ENCODE measurements around the gene RRAS.
"Not testable (repeated sequence)": the region's sequence is repeated elsewhere in the genome, so short reads cannot be mapped to it uniquely, and the experiment has no call there.

Gene RRAS

DNA sequence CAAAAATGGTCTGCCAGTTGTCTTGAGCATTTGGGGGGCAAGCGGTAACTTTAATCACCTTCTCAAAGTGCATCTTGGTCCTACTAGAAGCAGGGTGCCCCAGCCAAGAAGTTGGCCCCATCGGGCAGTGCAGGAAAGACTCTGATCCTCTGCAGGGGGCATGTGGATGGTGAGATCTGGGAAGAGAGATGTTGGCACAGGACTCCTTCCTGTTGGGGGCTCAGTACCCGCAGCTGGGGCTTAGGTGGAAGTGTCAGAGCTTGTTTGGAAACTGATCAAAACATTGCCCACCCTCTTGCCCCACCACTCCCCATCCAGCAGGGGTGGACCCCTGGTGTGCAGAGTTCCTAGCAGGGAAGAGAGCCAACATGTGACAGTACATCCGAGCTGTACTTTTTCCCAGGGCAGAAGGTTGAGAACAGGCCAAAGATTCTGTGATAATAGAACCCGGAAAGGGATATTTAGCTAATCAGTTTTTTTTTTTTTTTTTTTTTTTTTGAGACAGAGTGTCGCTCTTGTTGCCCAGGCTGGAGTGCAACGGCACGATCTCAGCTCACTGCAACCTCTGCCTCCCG, 8.8 kb downstream of the RRAS start:
- DNase-seq (ENCODE audit: low read depth in 2 of 2), result no peak

DNA sequence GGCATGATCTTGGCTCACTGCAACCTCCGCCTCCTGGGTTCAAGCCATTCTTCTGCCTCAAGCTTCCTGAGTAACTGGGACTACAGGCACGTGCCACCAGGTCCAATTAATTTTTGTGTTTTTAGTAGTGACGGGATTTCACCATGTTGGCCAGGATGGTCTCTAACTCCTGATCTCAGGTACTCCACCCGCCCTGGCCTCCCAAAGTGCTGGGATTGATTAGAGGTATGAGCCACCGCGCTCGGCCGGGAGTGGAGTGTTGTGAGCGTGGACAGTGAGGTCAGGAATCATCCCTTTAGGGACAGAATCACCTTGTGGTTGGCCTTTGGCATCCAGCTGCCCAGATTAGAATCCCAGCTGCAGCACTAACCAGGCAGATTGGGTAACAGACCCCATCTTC, 10.3 kb downstream of the RRAS start:
- DNase-seq (ENCODE audit: low read depth in 2 of 2), result no peak

DNA sequence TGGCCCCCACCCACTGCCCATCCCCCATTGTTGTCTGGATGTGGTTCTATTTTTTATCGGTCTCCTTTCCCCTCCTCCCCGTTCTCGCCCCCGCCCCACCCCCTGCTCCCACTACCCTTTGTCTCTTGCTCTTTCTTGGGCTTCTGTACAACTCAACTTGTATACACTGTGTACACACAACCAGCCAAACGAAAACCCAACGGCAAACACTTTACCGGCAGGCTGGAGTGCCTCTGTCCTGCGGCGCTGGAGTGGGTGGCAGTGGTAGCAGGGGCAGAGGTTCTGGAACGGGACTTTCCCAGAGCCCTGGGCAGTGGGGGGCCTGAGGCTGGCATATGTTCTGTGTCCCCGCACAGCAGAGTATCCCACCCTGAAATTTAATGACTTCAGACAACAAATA, 13.7 kb downstream of the RRAS start:
- no peak for DNase-seq (ENCODE audit: low read depth in 2 of 2)

DNA sequence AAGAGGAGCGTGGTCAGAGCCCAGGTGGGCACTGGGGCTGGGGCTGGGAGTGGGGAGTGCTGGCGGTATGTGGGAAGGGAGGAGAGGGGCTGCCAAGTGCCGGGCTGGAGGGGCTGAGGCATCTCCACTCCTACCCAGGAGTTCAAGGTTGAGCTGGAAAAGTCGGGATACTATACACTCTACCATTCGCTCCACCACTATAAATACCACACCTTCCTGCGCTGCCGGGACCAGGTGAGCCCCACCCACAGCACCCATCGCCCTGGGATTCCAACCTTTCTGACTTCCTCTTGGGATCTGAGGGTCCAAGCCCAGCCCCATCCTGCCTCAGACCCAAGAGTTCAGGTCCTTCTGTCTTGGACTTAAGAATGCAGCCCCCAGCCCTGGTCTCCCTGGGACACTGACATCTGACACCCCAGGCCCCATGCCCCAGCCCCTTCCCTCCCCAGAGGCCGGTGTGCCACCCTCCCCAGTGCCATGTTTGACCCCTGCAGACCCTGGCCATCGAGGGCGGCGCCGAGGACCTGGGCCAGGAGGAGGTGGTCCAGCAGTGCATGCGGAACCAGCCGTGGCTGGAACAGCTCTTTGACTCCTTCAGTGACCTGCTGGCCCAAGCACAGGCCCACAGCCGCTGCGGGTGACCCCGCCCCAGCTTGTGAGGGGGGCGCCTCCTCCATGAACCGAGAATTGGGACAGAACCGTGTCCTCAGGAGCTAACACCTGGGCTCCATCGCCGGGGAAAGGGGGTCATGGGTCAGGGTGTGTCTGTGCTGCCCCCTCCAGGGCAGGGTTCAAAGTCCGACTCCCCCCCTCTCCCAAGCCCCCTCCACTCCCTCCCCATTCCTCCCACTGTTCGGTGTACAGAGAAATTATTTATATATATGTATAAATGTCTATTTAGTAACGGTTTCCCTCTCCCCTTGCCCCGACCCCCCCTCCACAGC, 14.7 kb downstream of the RRAS start:
- DNase-seq (ENCODE audit: low read depth in 2 of 2), result no peak

DNA sequence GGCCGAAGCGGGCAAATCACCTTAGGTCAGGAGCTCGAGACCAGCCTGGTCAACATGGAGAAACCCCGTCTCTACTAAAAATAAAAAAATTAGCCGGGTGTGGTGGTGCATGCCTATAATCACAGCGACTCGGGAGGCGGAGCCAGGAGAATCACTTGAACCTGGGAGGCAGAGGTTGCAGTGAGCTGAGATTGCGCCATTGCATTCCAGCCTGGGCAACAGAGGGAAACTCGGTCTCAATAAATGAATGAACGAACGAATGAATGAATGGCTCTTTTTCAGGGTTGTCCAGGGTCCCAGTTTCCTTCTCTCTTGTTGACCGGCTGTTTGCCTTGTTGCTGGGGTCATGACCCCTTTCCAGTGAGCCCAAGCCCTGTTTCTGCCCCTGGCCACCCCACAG, 22.1 kb downstream of the RRAS start:
- not testable (repeated sequence) for DNase-seq (ENCODE audit: low read depth in 2 of 2)

DNA sequence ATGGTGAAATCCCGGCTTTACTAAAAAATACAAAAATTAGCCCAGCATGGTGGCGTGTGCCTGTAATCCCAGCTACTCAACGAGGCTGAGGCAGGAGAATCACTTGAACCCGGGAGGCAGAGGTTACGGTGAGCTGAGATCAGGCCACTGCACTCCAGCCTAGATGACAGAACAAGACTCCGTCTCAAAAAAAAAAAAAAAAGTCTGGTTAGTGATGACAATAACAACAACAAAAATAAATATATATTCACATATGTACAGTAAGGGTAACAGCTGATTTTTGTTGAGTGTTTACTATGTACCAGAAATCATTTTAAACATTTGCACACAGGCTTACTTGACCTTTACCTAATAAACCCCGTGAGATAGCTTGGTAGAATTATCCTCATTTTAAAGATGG, 23.0 kb downstream of the RRAS start:
- DNase-seq (ENCODE audit: low read depth in 2 of 2), result no peak

DNA sequence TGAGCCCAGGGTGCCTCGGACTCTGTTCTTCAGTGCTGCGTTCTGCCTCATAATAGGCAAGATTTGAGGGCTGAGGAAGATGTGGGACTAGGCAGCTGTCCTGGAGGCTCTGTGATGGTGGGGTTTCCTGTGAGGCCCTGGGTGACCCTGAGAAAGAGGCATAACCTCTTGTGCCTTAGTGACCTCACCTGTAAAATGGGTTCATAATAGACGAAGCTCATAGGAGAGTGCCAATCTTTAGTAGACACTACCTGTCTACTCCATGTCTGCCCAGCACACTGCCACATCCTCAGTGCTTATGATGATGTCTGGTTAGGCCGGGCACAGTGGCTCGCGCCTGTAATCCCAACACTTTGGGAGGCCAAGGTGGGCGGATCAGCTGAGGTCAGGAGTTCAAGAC, 23.4 kb downstream of the RRAS start:
- no peak for DNase-seq (ENCODE audit: low read depth in 2 of 2)

DNA sequence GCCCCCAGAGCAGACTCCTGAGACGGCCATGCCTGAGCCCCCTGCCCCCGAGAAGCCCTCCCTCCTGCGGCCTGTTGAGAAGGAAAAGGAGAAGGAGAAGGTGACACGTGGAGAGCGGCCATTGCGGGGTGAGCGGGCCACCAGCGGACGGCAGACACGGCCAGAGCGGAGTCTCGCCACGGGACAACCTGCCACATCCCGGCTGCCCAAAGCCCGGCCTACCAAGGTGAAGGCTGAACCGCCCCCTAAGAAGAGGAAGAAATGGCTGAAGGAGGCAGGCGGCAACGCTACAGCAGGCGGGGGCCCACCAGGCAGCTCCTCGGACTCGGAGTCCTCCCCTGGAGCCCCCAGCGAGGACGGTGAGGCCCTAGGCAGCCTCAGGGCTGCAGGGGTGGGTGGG, 24.1 kb downstream of the RRAS start:
- no peak for DNase-seq (ENCODE audit: low read depth in 2 of 2)

DNA sequence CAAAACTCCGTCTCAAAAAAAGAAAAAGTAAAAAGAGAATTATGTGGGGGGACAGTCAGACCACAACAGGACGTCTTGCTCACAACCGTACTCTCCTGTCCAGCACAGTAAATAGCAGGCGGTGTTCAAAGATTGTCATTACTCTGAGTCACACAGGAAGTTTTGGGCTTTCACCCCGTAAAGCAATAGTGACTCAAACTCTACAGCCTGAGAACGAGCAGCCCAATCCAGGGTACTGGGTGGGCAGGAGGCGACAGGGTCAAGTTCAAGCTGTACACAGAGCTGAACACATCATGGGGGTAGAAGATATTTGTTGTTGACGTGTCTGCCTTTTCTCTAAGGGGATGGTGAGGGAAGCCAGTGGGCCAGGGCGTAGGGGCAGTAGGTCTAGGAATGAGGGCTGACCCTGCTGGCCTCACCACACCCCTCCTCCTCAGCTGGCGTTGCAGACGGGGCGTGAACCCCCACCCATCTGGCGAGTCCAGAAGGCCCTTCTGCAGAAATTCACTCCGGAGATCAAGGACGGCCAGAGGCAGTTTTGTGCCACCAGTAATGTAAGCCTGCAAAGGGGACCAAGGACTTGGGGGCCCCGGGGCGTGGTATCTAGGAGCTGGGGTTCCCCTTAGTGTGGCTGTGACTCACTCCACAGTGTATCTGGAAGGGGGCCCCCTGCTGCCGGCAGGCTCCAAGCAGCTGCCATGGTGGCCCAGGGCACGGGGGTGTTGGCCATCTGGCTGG, 25.7 kb downstream of the RRAS start:
- DNase-seq (ENCODE audit: low read depth in 2 of 2), result no peak

DNA sequence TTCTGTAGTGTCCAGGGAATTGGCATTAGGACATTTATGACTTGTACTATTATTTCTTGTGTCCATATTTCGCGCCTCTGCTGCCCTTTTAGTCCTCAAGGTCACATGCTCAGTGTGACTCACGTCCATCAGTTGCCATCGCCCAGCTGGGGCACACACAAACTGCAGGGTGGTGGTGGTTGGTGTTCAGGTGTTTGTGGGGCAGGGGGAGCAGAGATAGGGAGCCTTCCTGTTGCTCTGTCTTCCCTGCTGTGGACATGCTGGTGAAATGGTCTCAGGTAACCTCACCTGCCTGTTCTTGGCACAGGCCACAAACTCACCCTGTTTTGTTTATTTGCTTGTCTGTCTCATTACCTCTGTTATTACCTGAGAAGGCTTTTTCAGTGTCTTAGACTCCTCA, 26.6 kb downstream of the RRAS start:
- no peak for DNase-seq (ENCODE audit: low read depth in 2 of 2)

DNA sequence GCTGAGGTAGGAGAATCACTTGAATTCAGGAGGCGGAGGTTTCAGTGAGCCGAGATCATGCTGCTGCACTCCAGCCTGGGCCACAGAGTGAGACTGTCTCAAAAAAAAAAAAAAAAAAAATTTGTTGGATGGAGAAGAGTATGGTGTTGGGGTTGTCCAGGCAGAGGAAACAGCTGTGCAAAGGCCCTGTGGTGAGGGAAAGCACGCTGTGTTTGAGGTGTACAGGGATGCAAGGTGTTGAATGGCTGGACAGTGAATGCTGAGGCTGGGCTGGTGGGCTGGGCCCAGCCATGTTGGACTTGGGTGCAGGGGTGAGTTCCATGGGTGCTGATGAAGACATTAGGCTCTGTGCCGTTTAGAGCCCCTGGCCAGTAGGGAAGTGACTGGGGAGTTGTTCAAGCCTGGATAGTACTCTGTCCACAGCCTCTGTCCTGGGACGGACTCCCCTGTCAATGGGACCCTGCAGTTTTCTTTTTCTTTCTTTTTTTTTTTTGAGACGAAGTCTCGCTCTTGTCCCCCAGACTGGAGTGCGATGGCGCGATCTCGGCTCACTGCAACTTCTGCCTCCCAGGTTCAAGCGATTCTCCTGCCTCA, 30.3 kb downstream of the RRAS start:
- no peak for DNase-seq (ENCODE audit: low read depth in 2 of 2)

DNA sequence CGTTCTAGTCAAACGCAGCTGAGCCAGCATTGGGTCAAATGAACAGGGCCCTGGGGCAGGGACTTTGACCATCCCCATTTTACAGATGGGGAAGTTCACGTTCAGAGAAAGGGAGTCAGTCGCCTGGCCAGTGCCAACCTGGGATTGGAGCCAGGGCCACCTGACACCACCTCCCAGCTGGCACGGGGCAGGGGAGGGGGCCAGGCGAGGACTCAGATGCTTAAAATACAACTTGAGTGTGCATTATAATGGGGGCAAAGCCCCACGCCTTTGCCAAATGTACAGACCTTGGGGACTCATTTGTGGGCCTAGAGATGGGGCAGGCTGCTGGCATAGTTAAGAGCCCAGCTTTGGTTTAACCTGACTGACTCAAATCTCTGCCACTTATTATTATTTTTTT, 34.3 kb downstream of the RRAS start:
- DNase-seq (ENCODE audit: low read depth in 2 of 2), result no peak

DNA sequence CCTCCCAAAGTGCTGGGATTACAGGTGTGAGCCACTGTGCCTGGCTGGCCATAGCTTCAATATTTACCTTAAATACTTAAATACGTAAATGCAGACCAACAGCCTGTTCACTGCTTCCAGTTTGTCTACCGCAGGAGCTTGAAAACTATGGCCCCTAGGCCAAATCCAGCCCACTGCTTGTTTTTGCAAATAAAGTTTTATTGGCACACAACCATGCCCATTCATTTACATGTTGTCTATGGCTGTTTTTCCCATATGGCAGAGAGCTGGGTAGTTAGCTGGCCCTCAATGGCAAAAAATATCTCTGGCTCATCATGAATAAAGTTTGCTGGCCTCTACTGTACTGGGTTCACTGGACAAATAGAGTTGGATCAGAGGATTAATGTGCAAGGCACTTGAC, 37.1 kb downstream of the RRAS start:
- no peak for DNase-seq (ENCODE audit: low read depth in 2 of 2)

DNA sequence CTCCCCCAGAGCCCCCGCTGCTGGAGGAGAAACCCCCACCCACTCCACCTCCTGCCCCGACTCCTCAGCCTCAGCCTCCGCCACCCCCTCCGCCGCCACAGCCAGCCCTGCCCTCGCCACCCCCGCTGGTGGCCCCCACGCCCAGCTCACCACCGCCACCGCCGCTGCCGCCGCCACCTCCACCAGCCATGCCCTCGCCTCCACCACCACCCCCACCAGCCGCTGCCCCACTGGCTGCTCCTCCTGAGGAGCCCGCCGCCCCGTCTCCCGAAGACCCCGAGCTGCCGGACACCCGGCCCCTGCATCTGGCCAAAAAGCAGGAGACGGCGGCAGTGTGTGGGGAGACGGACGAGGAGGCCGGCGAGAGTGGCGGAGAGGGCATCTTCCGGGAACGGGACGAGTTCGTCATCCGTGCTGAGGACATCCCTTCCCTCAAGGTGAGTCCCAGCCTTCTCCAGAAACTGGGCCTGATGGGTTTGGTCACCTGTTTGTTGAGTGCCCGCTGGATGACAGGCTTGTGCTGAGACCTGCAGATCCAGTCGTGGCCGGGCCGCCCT, 38.4 kb downstream of the RRAS start:
- no peak for DNase-seq (ENCODE audit: low read depth in 2 of 2)

DNA sequence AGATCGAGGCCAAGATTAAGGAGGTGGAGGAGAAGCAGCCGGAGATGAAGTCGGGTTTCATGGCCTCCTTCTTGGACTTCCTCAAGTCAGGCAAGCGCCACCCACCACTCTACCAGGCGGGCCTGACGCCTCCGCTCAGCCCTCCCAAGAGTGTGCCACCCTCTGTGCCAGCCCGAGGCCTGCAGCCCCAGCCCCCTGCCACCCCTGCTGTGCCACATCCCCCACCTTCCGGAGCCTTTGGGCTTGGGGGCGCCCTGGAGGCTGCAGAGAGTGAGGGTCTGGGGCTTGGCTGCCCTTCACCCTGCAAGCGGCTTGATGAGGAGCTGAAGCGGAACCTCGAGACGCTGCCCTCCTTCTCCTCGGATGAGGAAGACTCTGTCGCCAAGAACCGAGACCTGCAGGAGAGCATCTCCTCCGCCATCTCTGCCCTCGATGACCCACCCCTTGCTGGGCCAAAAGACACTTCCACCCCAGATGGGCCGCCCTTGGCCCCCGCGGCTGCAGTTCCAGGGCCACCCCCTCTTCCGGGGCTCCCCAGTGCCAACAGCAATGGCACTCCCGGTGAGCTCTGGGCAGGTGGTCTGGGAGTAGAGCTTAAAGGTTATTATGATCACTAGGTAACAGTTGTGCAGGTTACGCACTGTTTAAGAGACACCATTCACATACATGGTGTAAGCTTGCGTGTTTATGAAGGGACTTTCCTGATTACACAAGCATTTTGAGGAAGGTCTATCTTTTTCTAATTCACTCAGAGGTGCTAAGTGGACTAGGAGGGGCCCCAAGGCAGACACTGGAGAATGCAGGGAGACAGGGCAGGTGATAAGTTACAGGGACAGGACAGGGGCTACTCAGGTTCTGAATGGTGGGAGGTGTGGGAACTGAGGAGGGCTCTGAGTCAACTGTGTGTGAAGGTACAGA, 40.3 kb downstream of the RRAS start:
- DNase-seq (ENCODE audit: low read depth in 2 of 2), result no peak

DNA sequence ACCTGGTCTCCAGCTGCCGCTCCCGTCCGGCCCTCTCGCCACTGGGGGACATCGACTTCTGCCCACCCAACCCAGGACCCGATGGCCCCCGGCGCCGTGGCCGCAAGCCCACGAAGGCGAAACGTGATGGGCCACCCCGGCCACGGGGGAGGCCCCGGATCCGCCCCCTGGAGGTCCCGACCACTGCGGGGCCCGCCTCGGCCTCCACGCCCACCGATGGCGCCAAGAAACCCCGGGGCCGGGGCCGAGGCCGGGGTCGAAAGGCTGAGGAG, 42.3 kb downstream of the RRAS start:
- no peak for DNase-seq (ENCODE audit: low read depth in 2 of 2)

DNA sequence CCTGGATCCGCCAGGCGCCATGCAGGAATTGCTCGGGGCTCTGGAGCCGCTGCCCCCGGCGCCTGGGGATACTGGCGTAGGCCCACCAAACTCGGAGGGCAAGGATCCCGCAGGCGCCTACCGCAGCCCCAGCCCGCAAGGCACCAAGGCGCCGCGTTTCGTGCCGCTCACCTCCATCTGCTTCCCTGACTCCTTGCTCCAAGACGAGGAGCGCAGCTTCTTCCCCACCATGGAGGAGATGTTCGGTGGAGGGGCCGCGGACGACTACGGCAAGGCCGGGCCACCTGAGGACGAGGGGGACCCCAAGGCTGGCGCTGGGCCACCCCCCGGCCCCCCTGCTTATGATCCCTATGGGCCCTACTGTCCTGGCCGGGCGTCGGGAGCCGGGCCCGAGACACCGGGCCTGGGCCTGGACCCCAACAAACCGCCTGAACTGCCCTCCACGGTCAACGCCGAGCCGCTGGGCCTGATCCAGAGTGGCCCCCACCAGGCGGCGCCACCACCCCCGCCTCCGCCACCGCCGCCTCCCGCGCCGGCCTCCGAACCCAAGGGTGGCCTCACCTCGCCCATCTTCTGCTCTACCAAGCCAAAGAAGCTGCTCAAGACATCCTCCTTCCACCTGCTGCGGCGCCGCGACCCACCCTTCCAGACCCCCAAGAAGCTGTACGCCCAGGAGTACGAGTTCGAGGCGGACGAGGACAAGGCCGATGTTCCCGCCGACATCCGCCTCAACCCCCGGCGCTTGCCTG, 42.8 kb downstream of the RRAS start:
- DNase-seq (ENCODE audit: low read depth in 2 of 2), result no peak

DNA sequence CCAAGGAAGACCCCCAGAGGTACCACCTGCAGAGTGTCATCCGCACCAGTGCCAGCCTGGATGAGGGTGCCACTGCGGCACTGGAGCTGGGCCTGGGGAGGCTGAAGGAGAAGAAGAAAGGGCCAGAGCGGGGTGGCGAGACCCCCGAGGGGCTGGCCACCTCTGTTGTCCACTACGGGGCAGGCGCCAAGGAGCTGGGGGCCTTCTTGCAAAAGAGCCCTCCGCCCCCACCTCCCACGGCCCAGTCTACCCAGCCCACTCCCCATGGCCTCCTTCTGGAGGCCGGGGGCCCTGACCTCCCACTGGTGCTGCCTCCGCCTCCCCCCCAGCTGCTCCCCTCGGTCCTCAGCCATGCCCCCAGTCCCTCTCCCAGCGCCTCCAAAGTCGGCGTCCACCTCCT, 43.5 kb downstream of the RRAS start:
- no peak for DNase-seq (ENCODE audit: low read depth in 2 of 2)

DNA sequence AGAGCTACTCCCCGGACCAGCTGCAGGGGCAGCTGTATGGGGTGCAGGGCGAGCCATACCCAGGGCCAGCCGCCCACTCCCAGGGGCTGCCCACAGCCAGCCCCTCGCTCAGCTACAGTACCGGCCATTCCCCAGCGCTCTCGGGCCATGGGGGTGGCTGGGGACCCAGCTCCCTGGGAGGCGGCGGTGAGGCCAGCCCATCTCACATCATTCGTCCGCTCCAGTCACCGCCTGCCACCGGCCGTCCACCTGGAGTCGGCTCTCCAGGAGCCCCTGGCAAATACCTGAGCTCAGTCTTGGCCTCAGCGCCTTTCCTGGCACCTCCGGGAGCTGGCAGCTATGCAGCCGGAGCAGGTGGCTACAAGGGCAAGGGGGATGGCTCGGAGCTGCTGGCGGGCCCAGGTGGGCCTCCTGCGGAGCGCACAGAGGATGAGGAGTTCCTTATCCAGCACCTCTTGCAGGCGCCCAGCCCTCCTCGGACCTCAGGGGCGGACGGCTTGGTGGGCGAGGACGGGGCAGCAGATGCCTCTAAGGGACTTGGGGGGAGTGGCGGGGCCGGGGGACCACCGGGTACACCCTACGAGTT, 44.0 kb downstream of the RRAS start:
- DNase-seq (ENCODE audit: low read depth in 2 of 2), result no peak

Measured in activated CD8-positive, alpha-beta memory T cell treated with anti-CD3 and anti-CD28 coated beads for 4 hours (primary cell).